OCI-M1 (cell line): Measurements from ENCODE around the gene HELZ2.
A peak's percentile ranks its signal among the peaks of the same experiment; 100 is the strongest.

Source experiments
- DNase-seq: peaks from one replicate; lab custom pipeline; 2025; lab: John Stamatoyannopoulos, UW

Gene HELZ2

DNA sequence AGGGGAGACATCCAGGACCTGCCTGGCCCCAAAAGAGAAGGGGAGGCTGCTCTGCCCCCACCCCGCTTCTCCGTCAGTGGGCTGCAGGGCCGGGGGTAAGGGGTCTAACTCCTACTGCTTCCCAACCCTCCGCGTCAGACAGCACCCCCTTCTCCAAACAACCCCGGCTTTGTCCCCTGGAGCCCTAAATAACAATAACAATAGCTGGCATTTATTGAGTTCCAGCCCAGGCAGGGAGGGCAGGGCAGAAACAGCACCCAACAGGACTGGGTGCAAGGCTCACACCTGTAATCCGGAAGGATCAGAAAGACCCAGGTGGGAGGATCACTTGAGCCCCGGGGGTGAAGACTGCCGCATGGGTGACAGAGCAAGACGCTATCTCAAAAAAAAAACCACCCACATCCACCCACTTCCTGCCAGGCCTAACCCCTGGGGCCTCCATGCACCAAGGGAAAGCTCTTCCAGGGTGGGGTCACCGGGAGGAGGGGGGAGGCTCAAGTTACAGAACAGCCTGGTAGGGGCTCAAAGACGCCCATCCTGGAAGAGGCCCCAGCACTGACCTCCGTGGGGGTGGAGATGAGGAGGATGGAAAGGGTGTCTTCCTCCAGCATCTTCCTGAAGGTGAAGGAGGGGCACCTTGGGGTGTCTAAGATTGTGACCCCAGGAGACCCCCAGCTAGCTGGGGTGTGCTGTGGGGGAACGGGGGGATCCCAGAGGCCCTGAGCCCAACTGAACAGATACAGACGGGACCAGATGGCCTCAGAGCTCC lies 21.4 kb downstream of the HELZ2 start:
- DNase-seq = peak; percentile 64

DNA sequence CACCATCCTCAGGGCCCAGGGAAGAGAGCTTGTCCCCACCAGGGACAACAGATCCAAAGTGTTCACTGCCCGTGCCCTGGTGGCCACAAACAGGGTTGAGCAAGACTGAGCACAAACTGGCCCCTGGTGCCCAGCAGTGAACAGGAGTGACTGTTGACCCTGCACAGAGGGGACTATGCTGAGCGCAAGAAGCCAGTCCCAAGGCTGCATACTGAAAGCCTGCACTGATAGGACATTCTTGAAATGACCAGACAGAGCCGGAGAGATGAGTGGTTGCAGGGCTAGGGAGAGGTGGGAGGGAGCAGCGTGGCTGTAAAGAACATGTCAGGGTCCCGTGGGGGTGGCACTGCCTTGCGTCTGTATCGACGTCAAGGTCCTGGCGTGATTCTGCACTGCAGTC lies 23.0 kb downstream of the HELZ2 start:
- peak; percentile 6 for DNase-seq

DNA sequence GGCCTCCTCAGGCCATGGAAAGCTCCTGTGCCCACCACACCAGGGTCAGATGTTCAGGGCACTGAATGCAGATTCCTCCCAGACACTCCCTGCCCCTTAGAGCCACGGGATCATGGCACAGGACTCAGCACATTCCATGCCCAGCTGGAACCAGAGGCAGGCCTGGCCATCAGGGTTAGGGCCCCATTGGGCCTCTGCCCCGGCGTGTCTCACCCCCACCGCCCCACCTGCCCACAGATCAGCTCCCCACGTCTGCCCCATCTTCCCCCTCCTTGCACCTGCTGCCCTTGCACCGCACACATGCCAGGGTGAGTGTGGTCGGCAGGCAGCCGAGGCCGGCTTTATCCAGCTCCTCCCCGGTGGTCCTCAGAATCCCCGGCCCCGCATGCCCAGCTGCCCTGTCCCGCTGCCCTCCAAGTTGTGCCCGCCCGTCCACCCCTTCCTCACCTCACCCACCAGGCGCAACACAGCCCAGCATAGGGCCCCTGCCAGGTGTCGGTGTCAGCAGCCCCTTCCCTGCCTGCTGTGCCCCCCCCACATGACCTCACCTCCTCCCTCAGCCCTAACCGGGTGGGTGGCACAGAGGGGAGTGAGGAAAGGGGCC lies 24.3 kb downstream of the HELZ2 start:
- DNase-seq = no peak

DNA sequence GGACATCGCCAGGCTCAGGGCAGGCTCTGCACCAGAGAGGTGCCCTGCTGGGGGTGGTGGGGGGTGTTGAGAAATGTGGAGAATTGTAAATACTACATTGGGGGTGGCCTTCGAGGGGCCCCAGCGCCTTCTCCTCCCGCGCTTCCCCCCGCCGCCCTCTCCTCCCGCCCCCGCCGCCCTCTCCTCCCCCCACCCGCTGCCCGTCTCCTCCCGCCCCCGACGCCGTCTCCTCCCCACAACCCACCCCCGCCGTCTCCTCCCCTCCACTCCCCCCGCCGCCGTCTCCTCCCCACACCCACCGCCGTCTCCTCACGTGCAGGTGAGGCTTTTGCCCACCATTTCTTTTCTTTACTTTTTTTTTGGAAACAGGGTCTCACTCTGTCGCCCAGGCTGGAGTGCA lies 25.0 kb downstream of the HELZ2 start:
- DNase-seq = no peak

DNA sequence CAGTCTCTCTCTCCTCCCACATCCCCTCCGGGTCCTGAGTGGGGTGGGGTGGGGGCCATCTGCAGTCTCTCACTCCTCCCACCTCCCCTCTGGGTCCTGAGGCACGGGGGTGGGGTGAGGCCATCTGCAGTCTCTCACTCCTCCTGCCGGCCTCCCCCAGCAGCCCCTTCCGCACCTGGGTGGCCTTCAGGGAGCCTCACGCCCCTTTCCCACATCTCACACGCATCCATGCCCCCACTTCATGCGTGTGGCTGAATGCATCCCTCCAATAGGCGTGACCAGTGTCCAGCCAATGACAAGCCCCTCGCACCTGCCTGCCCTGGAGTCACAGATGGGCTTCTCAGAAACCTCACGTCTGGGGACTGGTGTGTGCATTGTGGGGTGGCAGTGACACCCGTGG lies 25.5 kb downstream of the HELZ2 start:
- no peak for DNase-seq

DNA sequence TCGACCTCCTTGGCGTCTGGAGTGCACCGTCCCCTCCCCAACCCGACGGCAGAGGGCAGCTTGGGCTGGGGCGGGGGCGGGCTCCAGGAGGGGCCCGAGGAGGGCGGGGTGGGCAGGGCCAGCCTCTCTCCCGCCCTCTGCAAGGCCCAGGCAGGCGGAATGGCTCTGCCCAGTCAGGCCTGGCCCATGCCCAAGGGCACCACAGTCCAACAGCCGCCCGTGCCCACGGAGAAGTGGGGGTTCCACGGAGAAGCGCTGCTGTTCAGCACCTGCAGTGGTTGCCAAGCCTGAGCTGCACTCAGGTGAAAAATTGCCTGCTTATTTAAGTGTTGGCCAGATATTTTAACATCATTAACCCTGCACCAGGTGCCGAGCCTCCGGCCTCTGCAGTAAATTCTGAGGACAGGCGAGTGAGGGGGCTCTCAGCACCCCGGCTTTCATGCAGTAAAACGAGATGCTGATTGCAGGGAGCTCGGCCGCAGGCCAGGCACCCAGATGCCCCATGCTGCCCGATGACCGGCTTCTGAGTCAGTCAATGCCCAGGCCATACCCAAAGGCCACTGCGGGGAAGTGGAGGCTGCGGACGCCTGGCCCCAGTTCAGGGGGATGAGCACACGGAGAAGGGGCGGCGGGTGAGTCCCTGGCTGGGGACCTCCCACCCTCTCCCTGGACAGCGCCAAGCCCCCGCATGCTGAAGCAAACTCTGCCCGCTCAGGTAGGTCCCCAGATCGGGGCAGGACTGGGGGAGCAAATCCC lies 26.1 kb downstream of the HELZ2 start, which contains the start of gene SRMS:
SRMS (minus strand) TSS at position 25 of the 756 bp plus-strand sequence. CDS start 286 bp downstream, outside the sequence.
- DNase-seq = no peak

DNA sequence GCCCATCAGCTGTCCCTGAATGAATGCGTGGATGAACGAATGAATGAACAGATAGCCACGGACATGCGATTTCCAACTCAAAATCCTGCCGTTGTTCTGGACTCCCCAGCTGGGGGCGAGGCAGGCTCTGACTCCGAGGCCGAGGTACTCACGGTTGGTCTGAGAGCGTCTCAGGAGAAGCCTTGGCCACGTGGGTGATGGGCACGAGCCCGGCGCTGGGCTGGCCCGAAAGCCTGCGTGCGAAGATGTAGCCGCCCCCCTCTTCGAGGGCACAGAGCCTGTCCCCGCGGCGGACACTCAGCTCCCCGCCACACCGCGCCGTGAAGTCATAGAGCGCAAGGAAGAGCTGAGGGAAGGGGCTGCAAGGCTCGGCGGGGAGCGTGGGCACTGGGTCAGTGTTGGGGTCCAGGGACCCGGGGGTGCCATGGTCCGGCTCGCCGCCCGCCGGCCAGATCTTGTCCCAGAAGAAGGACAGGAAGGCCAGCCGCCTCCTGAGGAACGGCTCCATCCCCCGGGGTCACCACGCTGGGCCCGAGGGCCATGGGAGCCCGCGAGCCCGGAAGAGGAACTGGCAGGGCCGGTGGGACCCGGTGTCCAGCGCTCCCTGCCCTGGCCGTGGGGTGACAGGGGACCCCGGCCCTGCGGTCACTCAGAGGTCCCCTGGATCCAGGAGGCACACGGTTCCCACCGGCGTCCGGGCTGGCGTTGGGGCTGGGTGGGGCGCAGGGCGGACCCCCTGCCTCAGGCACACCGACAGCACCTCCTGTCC lies 26.9 kb downstream of the HELZ2 start:
- DNase-seq = no peak

DNA sequence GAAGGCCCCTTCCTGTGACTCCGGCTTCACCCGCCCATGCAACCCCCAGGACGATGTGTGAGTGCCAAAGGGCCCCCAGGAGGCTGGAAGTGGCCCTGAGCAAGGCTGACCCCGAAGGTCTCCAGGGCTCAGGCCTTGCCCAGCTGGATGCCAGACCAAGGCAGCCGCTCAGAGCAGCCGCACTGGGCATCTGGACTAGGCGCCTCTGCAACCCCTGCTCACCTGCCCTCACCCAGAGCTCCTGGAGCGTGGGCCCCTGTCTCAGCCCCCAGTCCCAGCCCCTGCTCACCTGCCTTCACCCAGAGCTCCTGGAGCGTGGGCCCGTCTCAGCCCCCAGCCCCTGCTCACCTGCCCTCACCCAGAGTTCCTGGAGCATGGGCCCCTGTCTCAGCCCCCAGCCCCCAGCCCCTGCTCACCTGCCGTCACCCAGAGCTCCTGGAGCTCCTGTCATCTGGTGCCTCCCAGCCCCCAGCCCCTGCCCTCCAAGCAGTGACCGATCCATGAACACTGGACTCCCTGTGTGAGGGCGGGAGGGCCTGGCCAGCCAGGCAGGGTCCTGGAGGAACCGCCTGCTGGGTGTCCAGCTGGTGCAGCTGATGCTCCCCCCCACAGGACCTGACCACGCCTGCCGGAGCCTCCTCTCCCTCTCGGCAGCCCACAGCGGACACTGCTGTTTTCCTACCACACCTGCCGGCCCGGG lies 27.6 kb downstream of the HELZ2 start:
- DNase-seq = no peak

DNA sequence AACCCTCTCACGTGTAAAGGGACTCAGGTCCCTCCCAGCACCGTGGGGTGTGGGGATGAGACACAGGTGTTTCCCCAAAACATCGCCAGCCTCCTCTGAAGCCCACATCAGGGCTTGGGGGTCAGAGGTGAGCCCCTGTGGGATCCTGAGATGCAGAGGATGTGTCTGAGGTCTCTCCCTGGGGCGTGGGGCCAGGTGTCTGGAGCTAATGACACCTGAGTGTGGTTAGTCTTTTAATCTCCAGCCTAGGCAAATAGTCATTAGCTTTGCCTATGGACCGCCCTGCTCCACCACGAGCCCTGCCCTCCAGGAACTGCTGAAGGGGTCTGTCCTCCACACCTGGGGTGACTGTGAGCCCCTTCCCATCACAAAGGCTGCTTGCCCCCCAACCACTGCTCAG lies 28.2 kb downstream of the HELZ2 start:
- no peak for DNase-seq

DNA sequence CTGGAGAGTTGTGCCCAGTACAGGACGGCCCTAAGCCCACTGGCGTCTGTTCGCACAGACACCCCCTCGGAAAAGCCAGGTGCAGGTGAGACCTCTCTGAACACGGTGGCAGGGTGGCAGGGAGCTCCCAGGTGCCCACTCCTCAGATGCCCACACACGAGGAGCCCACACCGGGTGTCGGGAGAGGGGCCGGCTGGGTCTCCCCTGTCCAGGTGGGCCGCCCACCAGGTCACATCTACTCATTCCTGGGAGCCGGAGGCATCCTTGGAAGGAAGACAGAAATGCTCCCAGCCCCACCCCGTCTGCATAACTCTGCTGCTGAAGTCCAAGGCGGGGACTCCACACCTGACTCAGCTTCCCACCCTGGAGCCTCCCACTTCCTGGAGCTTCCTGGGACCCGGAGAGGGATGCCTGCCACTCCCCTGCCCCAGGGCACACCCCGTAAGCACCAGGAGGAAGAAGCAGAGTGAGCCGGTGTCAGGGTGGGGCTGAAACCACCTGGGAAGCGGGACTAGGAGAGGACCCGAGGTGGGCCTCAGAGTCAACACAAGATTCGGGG lies 29.0 kb downstream of the HELZ2 start:
- no peak for DNase-seq

DNA sequence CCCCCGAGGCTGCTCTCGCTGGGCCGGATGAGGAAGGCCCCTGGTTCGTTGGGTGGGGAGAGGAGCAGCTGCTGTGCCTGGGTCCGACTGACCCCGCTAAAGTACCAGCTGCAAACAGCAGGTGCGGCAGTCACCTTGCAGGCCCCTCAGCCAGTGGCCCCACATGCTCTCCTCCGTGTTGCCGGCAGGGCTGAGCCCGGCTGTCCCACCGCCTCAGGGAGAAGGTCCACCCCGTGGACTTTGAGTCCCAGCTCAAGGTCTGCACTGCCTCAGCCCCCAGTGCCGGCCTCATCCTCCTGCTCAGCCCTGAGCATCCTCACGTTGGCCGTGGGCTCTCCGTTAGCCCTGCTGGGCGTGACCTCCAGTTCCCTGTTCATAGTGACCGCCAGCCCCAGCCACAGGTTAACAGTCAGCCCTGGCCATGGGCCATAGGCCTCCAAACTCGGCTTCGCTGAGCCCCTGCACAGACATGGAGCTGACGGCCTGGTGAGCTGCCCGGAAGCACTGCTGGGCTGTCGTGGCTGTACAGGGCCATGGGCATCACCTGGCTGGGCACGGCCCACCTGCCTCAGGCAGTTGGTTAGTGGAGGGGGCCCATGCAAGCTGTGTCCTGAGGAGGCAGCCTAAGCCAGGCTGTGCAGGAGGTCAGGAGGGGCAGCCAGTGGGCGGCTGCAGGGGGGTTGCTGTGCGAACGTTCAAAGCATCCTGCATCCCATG lies 29.6 kb downstream of the HELZ2 start:
- no peak for DNase-seq

DNA sequence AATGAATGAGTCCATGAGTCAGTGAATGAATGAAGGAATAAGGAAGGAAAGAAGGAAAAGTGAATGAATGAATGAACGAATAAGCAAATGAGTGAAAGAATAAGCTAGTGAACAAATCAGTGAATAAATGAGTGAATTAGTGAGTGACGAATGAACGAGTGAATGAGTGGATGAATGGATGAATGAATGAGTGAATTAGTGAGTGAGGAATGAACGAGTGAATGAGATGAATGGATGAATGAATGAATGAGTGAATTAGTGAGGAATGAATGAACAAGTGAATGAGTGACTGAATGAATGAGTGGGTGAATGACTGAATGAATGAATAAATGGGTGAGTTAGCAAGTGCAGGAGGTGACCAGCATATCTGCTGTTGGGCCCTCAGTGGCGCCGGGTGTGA lies 30.3 kb downstream of the HELZ2 start:
- no peak for DNase-seq

DNA sequence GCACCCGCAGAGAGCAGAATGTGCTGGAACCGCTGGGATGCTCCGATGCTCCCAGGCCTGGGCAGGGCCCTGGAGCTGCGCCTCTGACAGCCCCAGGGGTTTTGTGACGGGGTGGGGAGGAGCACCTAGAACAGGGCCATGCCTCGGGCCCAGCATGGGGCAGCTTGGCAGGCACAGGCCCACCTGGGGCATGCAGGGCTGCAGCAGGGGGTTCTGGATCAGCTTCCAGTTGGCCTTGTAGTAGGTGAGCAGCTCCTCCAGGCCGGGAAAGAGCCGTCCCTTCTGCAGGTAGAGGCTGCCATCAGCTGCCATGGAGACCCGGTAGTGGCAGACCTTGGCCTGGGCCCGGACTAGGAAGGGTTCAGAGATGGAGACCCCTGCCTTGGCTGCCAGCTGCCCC lies 30.9 kb downstream of the HELZ2 start:
- no peak for DNase-seq

DNA sequence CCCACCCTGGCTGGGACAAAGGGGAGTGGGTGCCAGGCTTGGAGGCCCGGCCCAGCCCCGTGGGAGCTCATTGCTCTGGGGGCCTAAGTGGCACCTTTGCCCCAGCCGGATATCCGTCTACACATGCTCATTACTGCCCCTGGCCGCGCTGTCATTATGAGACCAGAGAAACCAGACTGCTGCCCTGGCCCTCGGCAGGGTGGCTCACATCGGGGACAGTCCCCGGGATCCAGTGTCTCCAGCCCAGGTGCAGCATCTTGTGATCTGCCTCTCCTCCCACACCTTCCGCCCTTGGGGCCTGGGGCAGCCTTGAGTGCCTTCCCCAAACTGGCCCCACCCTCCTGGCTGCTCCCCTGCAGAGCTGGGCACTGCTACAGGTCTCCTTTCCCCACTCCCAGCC lies 31.3 kb downstream of the HELZ2 start:
- no peak for DNase-seq

DNA sequence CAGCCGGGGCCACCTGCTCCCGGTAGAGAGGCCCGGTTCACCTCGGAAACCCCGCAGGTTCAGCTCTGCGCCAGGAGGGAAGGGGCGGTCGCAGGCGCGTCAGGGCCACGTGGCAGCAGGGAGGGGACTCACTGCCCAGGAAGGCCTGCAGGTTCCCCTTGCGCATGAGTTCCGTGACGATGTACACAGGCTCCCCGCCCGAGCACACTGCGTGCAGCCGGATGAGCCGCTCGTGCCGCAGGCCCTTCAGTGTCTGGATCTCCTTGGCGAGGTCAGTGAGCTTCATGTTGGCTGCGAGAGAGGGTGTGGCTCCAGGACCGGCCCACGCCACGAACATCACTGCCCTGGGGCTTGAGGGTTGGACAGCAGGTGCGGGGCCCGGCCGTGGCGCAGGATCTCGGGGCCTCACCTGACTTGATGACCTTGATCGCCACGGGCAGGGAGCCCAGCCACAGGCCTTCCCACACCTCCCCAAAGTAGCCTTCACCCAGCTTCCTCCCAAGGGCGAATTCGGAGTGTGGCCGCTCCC lies 31.9 kb downstream of the HELZ2 start:
- no peak for DNase-seq

DNA sequence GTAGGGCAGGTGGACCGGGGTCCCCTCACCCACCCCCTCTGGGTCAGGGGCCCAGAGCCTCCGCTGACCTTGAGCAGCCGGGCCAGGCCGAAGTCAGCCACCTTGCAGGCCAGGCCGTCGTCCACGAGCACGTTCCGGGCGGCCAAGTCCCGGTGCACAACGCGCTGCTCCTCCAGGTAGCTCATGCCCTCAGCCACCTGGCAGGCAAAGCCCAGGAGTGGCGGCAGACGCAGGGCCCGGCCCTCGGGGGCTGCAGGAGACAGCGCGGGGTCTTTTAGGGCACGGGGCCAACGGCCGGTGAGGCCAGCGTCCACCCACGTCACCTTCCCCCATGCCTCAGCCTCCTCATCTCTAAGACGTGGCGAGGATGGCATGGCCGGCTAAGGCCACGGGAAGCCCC lies 32.7 kb downstream of the HELZ2 start:
- no peak for DNase-seq

DNA sequence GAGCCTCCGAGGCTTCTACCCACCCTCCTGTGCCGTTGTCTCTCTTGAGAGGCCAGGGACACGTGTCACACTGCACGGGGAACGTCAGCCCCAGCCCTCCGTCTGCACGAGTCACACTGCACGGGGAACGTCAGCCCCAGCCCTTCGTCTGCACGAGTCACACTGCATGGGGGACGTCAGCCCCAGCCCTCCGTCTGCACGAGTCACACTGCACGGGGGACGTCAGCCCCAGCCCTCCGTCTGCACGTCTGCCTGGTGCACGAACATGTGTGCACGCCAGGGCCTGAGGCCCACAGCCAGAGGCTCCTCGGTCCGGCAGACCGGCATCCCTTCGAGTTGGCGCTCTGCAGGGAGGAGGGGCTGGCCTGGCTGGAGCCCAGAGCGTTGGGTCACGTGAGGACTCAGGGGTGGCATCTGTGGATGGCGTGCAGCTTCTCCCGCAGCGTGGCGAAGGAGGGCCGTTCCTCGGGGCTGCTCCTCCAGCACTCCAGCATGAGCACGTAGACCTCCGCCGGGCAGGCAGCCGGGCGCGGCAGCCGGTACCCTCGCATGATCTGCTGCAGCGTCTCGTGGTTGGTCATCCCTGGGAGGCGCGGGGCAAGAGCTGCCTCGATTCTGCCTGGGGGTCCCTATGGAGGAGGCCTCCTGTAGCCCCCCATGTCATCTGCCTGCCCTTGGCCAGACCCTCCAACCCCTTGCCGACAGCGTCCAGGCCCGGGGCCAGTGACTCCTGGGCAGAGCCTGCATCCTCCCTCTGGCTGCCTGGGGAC lies 33.4 kb downstream of the HELZ2 start:
- no peak for DNase-seq

DNA sequence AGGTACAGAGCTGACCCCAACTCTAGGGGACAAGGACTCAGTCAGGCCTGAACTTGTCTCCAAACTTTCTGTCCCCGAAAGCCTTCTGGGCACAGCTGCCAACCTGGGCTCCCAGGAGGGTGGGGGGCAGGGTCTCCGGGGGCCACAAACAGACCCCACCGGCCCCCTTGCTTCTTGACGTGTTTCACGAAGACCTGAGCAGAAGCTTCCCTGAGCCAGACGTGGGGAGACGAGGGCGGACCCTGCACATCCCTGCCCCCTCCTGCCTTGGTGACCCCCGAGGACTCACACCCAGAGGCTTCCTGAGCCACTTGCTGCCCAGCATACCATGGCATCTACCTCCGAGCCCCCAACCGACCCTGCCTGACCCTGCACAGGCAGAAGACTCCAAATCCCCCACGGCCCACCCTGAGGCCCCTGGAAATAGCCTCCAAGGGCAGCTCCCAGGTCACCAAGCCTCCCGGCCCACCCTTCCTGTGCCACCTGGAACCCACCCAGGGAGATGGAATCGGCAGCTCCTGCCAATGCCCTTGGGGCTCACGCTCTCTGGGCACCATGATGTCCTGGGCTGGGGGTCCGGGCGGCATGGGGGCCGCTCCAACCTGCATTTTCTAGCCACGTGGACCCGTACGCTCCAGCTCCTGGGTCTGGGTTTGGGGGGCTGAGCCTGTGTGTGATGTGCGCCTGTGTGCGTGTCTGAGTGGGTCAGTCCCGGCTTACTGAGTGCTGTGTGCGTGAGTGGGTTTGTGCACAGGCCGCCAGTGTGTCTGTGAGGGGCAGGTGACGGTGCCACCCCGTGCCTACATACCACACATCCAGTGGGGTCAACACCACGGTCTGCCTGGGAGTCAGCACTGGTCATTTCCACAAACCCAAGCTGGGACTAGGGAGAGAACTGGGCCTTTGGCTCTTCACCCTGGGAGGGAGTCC lies 34.3 kb downstream of the HELZ2 start:
- DNase-seq = no peak

DNA sequence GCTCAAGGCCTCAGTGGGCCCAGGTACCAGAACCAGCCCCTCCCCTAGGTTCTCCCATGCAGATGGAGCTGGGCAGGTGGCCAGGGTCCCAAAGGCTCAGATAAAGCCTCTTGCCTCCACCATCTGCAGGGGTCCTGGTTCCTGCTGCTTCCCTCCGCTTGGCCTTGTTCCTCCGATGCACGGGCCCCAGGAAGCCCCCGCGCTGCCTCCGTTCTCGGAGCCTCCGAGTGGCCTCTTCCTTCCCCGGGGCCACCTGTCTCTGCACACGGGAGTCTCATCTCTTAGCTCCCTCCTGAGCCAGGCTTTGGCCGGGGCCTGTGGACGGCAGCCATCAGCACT lies 35.0 kb downstream of the HELZ2 start:
- no peak for DNase-seq
